WTC11 (cell line): ENCODE measurements around the gene CHKA. TPM values are rescaled to one million over a fixed set of nuclear protein-coding genes. Genes with fewer than 3 reads are reported as not detected.

Experiments used
- ATAC-seq: fragments of 200-7000 bp; cut with Tn5 transposase; 2 replicates; pipeline ENCODE4 v1.10.0; 2021; ENCODE audit warnings: mild to moderate bottlenecking, moderate library complexity
- CTCF ChIA-PET: fragments of 300-600 bp; sonication (Branson Sonifier 250); formaldehyde crosslinking; loops from one replicate; lab custom pipeline; 2021; ENCODE audit warnings: antibody characterized with exemption; lab: Charles Lee
- POLR2A ChIA-PET: fragments of 350-600 bp; sonication (Branson Sonifier 250); formaldehyde crosslinking; loops from one replicate; lab custom pipeline; 2021; ENCODE audit warnings: antibody characterized with exemption; lab: Charles Lee
- DNase-seq: peaks from one replicate; pipeline ENCODE4 v3.0.0; 2021; ENCODE audit warnings: low spot score
- H3K27ac Mint-ChIP-seq: 2 replicates; pipeline ENCODE4 v1.8.0; 2021; ENCODE audit warnings: mixed read lengths
- H3K27me3 Mint-ChIP-seq: 2 replicates; pipeline ENCODE4 v1.8.0; 2021; ENCODE audit warnings: low read depth, mild to moderate bottlenecking, moderate library complexity, mixed read lengths
- H3K36me3 Mint-ChIP-seq: 2 replicates; pipeline ENCODE4 v1.8.0; 2021; ENCODE audit warnings: mixed read lengths
- H3K4me1 Mint-ChIP-seq: 2 replicates; pipeline ENCODE4 v1.8.0; 2022; ENCODE audit warnings: mixed read lengths
- H3K4me3 Mint-ChIP-seq: 2 replicates; pipeline ENCODE4 v1.8.0; 2021; ENCODE audit warnings: mild to moderate bottlenecking, moderate library complexity, mixed read lengths
- H3K9me3 Mint-ChIP-seq: 2 replicates; pipeline ENCODE4 v1.8.0; 2021; ENCODE audit warnings: mixed read lengths
- CREM ChIP-seq: sonication (generic); formaldehyde crosslinking; IDR thresholded peaks from 2 replicates; pipeline ENCODE4 v1.8.1; 2022; ENCODE audit warnings: mild to moderate bottlenecking, missing genetic modification reagents, moderate library complexity
- GABPB1 ChIP-seq: sonication (generic); formaldehyde crosslinking; IDR thresholded peaks from 2 replicates; pipeline ENCODE4 v1.8.1; 2023; ENCODE audit warnings: mild to moderate bottlenecking, missing genetic modification reagents
- OVOL2 ChIP-seq: fragments of 250-450 bp; sonication (Bioruptor Pico); IDR thresholded peaks from 2 replicates; pipeline ENCODE4 v1.9.0; 2021; ENCODE audit warnings: mild to moderate bottlenecking, borderline replicate concordance
- RELA ChIP-seq: sonication (generic); formaldehyde crosslinking; IDR thresholded peaks from 2 replicates; pipeline ENCODE4 v1.8.1; 2022; ENCODE audit warnings: missing genetic modification reagents, mild to moderate bottlenecking, borderline replicate concordance
- ZNF138 ChIP-seq: sonication (generic); formaldehyde crosslinking; conservative IDR thresholded peaks from 2 replicates; pipeline ENCODE4 v1.8.1; 2022; ENCODE audit warnings: mild to moderate bottlenecking, moderate library complexity, missing genetic modification reagents
- total RNA-seq: library from RNA; stranded (reverse); gene quantifications from 3 replicates; pipeline ENCODE4 v1.2.3, GENCODE V29; 2021
- TF ChIP-seq, protein P1 (sequence below): sonication (generic); formaldehyde crosslinking; IDR thresholded peaks from 2 replicates; pipeline ENCODE4 v1.8.1; 2023; ENCODE audit warnings: mild to moderate bottlenecking, missing genetic modification reagents
- TF ChIP-seq, protein P2 (sequence below): sonication (generic); formaldehyde crosslinking; IDR thresholded peaks from 2 replicates; pipeline ENCODE4 v1.8.0; 2023; ENCODE audit warnings: mild to moderate bottlenecking, missing genetic modification reagents
- TF ChIP-seq, protein P3 (sequence below): sonication (generic); formaldehyde crosslinking; IDR thresholded peaks from 2 replicates; pipeline ENCODE4 v1.8.1; 2023; ENCODE audit warnings: mild to moderate bottlenecking, missing genetic modification reagents, borderline replicate concordance
- TF ChIP-seq, protein P4 (sequence below): sonication (generic); formaldehyde crosslinking; IDR thresholded peaks from 2 replicates; pipeline ENCODE4 v1.8.1; 2023; ENCODE audit warnings: mild to moderate bottlenecking, missing genetic modification reagents, moderate library complexity
- TF ChIP-seq, protein P5 (sequence below): sonication (generic); formaldehyde crosslinking; conservative IDR thresholded peaks from 2 replicates; pipeline ENCODE4 v1.8.1; 2022; ENCODE audit warnings: mild to moderate bottlenecking, missing genetic modification reagents
- TF ChIP-seq, protein P6 (sequence below): fragments of 250-450 bp; sonication (Bioruptor Pico); IDR thresholded peaks from 2 replicates; pipeline ENCODE4 v1.8.0; 2021; ENCODE audit warnings: mild to moderate bottlenecking
- TF ChIP-seq, protein P7 (sequence below): sonication (generic); formaldehyde crosslinking; IDR thresholded peaks from 2 replicates; pipeline ENCODE4 v1.8.1; 2022; ENCODE audit warnings: low read depth, mild to moderate bottlenecking, moderate library complexity, missing genetic modification reagents, borderline replicate concordance
- TF ChIP-seq, protein P8 (sequence below): fragments of 250-450 bp; sonication (Bioruptor Pico); IDR thresholded peaks from 2 replicates; pipeline ENCODE4 v2.1.2; 2022; ENCODE audit warnings: mild to moderate bottlenecking, moderate library complexity
- TF ChIP-seq, protein P9 (sequence below): sonication (generic); formaldehyde crosslinking; IDR thresholded peaks from 2 replicates; pipeline ENCODE4 v1.8.1; 2022; ENCODE audit warnings: missing genetic modification reagents, borderline replicate concordance

Gene CHKA
- total RNA-seq, 1 experiment from 2014 or later, result 76.1 TPM

DNA sequence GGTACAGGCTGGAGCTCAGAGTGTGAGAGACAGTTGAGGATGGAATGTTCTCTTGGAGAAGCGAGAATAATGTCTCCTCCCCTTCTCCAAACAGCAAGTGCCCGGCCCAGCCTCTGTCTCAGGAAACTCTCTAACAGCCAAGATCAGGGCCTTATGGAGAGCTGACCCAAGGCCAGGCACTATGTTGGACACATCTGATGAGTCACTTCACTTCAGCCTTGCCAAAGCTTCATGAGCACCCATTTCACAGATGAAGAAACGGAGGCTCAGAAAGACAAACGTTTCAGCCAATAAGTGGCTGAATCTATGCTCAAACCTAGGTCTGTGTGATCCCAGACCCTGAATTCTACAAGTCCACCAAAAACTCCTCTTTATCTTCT lies 22.1 kb upstream of the CHKA start:
- ChIA-PET CTCF (no interaction called here), POLR2A (no interaction called here)
- Mint-ChIP-seq H3K4me3 (no peak overlapping the region), H3K4me1 (no peaks in the 10 kb centered on the region), H3K36me3 (no peaks in the 10 kb centered on the region), H3K9me3 (no peaks in the 10 kb centered on the region), H3K27ac (no peak overlapping the region), H3K27me3 (no peaks in the 10 kb centered on the region)
- no peak for DNase-seq
- no peak for ATAC-seq
- no peak for TF ChIP-seq RELA
- TF ChIP-seq OVOL2, result no peak
- TF ChIP-seq, protein P1, sequence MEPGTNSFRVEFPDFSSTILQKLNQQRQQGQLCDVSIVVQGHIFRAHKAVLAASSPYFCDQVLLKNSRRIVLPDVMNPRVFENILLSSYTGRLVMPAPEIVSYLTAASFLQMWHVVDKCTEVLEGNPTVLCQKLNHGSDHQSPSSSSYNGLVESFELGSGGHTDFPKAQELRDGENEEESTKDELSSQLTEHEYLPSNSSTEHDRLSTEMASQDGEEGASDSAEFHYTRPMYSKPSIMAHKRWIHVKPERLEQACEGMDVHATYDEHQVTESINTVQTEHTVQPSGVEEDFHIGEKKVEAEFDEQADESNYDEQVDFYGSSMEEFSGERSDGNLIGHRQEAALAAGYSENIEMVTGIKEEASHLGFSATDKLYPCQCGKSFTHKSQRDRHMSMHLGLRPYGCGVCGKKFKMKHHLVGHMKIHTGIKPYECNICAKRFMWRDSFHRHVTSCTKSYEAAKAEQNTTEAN (CRISPR knock-in tag), result no peak
- TF ChIP-seq, protein P2, sequence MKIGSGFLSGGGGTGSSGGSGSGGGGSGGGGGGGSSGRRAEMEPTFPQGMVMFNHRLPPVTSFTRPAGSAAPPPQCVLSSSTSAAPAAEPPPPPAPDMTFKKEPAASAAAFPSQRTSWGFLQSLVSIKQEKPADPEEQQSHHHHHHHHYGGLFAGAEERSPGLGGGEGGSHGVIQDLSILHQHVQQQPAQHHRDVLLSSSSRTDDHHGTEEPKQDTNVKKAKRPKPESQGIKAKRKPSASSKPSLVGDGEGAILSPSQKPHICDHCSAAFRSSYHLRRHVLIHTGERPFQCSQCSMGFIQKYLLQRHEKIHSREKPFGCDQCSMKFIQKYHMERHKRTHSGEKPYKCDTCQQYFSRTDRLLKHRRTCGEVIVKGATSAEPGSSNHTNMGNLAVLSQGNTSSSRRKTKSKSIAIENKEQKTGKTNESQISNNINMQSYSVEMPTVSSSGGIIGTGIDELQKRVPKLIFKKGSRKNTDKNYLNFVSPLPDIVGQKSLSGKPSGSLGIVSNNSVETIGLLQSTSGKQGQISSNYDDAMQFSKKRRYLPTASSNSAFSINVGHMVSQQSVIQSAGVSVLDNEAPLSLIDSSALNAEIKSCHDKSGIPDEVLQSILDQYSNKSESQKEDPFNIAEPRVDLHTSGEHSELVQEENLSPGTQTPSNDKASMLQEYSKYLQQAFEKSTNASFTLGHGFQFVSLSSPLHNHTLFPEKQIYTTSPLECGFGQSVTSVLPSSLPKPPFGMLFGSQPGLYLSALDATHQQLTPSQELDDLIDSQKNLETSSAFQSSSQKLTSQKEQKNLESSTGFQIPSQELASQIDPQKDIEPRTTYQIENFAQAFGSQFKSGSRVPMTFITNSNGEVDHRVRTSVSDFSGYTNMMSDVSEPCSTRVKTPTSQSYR (CRISPR knock-in tag), result no peak
- TF ChIP-seq, protein P3, sequence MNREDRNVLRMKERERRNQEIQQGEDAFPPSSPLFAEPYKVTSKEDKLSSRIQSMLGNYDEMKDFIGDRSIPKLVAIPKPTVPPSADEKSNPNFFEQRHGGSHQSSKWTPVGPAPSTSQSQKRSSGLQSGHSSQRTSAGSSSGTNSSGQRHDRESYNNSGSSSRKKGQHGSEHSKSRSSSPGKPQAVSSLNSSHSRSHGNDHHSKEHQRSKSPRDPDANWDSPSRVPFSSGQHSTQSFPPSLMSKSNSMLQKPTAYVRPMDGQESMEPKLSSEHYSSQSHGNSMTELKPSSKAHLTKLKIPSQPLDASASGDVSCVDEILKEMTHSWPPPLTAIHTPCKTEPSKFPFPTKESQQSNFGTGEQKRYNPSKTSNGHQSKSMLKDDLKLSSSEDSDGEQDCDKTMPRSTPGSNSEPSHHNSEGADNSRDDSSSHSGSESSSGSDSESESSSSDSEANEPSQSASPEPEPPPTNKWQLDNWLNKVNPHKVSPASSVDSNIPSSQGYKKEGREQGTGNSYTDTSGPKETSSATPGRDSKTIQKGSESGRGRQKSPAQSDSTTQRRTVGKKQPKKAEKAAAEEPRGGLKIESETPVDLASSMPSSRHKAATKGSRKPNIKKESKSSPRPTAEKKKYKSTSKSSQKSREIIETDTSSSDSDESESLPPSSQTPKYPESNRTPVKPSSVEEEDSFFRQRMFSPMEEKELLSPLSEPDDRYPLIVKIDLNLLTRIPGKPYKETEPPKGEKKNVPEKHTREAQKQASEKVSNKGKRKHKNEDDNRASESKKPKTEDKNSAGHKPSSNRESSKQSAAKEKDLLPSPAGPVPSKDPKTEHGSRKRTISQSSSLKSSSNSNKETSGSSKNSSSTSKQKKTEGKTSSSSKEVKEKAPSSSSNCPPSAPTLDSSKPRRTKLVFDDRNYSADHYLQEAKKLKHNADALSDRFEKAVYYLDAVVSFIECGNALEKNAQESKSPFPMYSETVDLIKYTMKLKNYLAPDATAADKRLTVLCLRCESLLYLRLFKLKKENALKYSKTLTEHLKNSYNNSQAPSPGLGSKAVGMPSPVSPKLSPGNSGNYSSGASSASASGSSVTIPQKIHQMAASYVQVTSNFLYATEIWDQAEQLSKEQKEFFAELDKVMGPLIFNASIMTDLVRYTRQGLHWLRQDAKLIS (CRISPR knock-in tag), result no peak
- TF ChIP-seq, all 79 proteins: peak for 0

DNA sequence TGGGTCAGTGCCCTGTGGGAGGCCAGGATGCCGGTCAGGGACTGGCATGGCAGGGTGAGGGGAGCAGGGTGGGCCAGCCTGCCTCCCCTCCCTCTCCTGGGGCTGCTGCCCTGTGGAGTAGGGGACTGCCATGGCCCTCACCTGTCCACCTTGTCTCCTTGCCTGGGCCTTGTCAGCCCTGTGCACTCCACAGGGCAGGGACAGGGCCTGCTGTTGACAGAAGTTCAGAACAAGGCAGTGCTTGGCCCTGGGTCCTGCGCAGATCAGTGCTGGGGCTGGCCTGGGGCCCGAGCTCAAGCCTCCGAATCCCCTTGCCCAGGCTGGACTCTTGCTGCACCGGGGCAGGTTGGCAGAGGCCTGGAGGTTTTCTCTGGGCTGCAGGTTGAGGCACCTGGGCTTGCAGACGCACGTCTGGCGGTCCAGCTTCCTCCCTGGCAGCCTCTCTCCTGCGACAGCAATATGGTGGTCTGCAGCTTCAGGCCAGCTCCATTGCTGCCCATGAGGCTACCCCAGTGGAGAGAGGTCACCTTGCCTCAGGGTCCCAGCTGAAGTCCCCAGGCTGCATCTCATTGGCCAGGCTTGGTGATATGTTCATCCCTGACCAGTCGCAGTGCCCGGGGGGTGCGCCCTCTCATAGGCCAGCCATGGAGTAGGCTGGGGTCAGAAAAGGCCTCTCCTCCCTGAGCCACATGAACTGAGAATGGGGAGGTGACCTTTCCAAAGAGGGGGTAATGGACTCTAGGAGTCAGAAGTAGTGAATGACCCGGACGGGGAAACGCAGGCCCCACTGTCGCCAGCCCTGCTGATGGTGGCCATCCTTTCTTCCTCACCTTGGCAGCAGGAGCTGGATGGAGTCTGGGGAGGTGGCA lies 21.5 kb upstream of the CHKA start:
- DNase-seq (no peak), ATAC-seq (no peak)
- H3K27me3 Mint-ChIP-seq, result no peaks in the 10 kb centered on the region
- POLR2A ChIA-PET, result no interaction called here
- H3K4me3 Mint-ChIP-seq, result no peak overlapping the region
- no peak overlapping the region for H3K27ac Mint-ChIP-seq
- H3K9me3 Mint-ChIP-seq, result no peaks in the 10 kb centered on the region
- H3K36me3 Mint-ChIP-seq, result no peaks in the 10 kb centered on the region
- TF ChIP-seq, protein P4, sequence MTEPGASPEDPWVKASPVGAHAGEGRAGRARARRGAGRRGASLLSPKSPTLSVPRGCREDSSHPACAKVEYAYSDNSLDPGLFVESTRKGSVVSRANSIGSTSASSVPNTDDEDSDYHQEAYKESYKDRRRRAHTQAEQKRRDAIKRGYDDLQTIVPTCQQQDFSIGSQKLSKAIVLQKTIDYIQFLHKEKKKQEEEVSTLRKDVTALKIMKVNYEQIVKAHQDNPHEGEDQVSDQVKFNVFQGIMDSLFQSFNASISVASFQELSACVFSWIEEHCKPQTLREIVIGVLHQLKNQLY (CRISPR knock-in tag), result no peak
- TF ChIP-seq, protein P5, sequence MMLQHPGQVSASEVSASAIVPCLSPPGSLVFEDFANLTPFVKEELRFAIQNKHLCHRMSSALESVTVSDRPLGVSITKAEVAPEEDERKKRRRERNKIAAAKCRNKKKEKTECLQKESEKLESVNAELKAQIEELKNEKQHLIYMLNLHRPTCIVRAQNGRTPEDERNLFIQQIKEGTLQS, result 0 out of 2 replicates have a peak, but pooled peaks have one; percentile 16
- CTCF ChIA-PET, result no interaction called here
- 0 out of 2 replicates have a peak, but pooled peaks cover 4% of the 10 kb centered on the region for H3K4me1 Mint-ChIP-seq

DNA sequence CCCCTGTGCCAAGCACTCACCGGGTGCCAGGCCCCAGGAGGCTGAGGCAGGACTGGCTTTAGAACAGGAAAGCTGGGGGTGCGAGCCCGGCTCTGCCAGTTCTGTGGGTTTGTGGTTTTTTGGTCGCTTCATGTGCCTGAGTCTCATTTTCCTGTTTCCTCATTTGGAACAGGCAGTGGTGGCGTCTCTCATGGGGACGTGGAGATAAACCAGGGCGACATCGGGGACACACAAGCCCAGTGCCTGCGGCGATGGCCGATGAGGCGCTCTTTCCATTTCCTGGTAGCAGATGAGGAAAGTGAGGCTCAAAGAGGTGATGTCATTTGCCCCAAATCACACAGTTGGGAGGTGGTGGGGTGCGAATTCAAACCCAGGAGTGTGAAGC lies 20.8 kb upstream of the CHKA start:
- no peak for DNase-seq
- ChIA-PET POLR2A (no interaction called here), CTCF (no interaction called here)
- H3K36me3 Mint-ChIP-seq, result no peaks in the 10 kb centered on the region
- no peaks in the 10 kb centered on the region for H3K27me3 Mint-ChIP-seq
- ATAC-seq, result no peak
- H3K4me1 Mint-ChIP-seq, result 0 out of 2 replicates have a peak, but pooled peaks cover 4% of the 10 kb centered on the region
- no peak overlapping the region for H3K4me3 Mint-ChIP-seq
- no peaks in the 10 kb centered on the region for H3K9me3 Mint-ChIP-seq
- H3K27ac Mint-ChIP-seq, result no peak overlapping the region
- TF ChIP-seq, protein P6, sequence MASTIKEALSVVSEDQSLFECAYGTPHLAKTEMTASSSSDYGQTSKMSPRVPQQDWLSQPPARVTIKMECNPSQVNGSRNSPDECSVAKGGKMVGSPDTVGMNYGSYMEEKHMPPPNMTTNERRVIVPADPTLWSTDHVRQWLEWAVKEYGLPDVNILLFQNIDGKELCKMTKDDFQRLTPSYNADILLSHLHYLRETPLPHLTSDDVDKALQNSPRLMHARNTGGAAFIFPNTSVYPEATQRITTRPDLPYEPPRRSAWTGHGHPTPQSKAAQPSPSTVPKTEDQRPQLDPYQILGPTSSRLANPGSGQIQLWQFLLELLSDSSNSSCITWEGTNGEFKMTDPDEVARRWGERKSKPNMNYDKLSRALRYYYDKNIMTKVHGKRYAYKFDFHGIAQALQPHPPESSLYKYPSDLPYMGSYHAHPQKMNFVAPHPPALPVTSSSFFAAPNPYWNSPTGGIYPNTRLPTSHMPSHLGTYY, result no peak
- TF ChIP-seq, protein P7, sequence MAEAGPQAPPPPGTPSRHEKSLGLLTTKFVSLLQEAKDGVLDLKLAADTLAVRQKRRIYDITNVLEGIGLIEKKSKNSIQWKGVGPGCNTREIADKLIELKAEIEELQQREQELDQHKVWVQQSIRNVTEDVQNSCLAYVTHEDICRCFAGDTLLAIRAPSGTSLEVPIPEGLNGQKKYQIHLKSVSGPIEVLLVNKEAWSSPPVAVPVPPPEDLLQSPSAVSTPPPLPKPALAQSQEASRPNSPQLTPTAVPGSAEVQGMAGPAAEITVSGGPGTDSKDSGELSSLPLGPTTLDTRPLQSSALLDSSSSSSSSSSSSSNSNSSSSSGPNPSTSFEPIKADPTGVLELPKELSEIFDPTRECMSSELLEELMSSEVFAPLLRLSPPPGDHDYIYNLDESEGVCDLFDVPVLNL (CRISPR knock-in tag), result no peak
- TF ChIP-seq, protein P8, sequence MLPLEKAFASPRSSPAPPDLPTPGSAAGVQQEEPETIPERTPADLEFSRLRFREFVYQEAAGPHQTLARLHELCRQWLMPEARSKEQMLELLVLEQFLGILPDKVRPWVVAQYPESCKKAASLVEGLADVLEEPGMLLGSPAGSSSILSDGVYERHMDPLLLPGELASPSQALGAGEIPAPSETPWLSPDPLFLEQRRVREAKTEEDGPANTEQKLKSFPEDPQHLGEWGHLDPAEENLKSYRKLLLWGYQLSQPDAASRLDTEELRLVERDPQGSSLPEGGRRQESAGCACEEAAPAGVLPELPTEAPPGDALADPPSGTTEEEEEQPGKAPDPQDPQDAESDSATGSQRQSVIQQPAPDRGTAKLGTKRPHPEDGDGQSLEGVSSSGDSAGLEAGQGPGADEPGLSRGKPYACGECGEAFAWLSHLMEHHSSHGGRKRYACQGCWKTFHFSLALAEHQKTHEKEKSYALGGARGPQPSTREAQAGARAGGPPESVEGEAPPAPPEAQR, result no peak
- TF ChIP-seq GABPB1 (no peak), CREM (no peak), ZNF138 (CRISPR knock-in tag) (no peak)
- TF ChIP-seq, protein P9, sequence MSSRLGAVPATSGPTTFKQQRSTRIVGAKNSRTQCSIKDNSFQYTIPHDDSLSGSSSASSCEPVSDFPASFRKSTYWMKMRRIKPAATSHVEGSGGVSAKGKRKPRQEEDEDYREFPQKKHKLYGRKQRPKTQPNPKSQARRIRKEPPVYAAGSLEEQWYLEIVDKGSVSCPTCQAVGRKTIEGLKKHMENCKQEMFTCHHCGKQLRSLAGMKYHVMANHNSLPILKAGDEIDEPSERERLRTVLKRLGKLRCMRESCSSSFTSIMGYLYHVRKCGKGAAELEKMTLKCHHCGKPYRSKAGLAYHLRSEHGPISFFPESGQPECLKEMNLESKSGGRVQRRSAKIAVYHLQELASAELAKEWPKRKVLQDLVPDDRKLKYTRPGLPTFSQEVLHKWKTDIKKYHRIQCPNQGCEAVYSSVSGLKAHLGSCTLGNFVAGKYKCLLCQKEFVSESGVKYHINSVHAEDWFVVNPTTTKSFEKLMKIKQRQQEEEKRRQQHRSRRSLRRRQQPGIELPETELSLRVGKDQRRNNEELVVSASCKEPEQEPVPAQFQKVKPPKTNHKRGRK (CRISPR knock-in tag), result no peak
